NT2/D1 (cell line): ENCODE measurements around the gene KRT10.

Experiments used
- SUZ12 ChIP-seq: IDR thresholded peaks from 2 replicates; pipeline ENCODE4 v1.6.1; 2011; ENCODE audit not compliant: insufficient read length, insufficient read depth; ENCODE audit errors: extremely low read depth
- ZNF274 ChIP-seq: IDR thresholded peaks from 2 replicates; pipeline ENCODE4 v1.6.1; 2011; ENCODE audit warnings: mild to moderate bottlenecking, low read depth, low read length

DNA sequence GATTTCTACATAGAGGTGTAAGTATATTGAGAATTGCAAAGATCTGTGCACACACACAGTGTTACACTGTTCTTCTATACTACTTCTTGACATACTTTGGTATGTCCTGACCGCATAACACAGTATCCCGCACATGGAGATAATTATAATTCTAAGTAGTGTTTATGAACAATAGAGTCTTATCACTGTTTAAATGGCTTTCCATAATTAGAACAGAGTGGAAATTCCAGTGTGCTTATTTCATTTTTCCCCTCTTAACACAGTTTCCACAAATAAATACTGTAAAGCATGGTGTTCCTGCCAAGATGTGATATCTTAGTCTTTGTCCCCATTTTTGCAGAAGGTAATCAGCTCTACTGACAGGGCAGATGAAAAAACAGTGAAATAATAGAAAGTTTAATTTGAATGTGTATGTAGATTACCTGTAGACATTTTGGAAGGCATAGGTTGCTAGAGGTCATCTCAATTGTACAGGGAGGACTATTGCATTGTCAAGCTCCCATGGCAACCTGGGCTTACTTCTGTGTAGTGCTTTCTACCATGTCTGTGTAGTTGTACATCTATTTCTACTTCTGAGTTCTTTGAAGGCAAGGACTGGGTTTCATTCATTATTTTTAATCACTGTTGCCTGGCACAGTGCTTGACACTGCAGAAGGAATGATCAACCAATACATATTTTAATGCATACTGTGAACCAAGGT, 12.5 kb downstream of the KRT10 start:
- TF ChIP-seq ZNF274, result no peak
- TF ChIP-seq SUZ12, result no peak
